DLD1 (cell line): ENCODE measurements around the gene WDR27.

Experiments
- in situ Hi-C: cut with HindIII; loops from 2 replicates; pipeline ENCODE4 v1.10.0; 2017; ENCODE audit warnings: low sequenced_read_pairs

Gene WDR27

GRCh38 chr6:169701954-169702839 is at the start of gene WDR27, which contains the start of gene C6orf120:
WDR27 (minus strand) TSS chr6:169702029; CDS start chr6:169689005, 13,024 bp downstream.
C6orf120 (plus strand) TSS chr6:169702126; CDS start chr6:169702460, 334 bp downstream.
- in situ Hi-C loops = no loop called here

GRCh38 chr6:169746556-169746955 is 44.7 kb upstream of the WDR27 start:
- in situ Hi-C loops = no loop called here

- in situ Hi-C loops = no loop called here
Measured at GRCh38 chr6:169745405-169745804, 43.6 kb upstream of the WDR27 start.

GRCh38 chr6:169741344-169741743 is 39.5 kb upstream of the WDR27 start:
- in situ Hi-C loops = no loop called here

- in situ Hi-C loops = no loop called here
Measured at GRCh38 chr6:169738976-169739529, 37.2 kb upstream of the WDR27 start.

GRCh38 chr6:169738204-169738975 is 36.6 kb upstream of the WDR27 start:
- in situ Hi-C loops = no loop called here

- in situ Hi-C loops = no loop called here
Measured at GRCh38 chr6:169729961-169730360, 28.1 kb upstream of the WDR27 start.

GRCh38 chr6:169726963-169727362 is 25.1 kb upstream of the WDR27 start:
- in situ Hi-C loops = no loop called here

GRCh38 chr6:169726049-169726400 is 24.2 kb upstream of the WDR27 start:
- in situ Hi-C loops = no loop called here

- in situ Hi-C loops = no loop called here
Measured at GRCh38 chr6:169725125-169726048, 23.6 kb upstream of the WDR27 start.

- in situ Hi-C loops = no loop called here
Measured at GRCh38 chr6:169724494-169725124, 22.8 kb upstream of the WDR27 start, which contains the start of gene PHF10. PHF10 (minus strand) TSS chr6:169724500; CDS start chr6:169723931, 569 bp downstream.

GRCh38 chr6:169723991-169724493 is 22.2 kb upstream of the WDR27 start:
- in situ Hi-C loops = no loop called here

- in situ Hi-C loops = no loop called here
Measured at GRCh38 chr6:169723200-169723909, 21.5 kb upstream of the WDR27 start.

- in situ Hi-C loops = no loop called here
Measured at GRCh38 chr6:169722362-169723199, 20.8 kb upstream of the WDR27 start.

- in situ Hi-C loops = no loop called here
Measured at GRCh38 chr6:169720207-169720855, 18.5 kb upstream of the WDR27 start.

- in situ Hi-C loops = no loop called here
Measured at GRCh38 chr6:169719117-169719516, 17.3 kb upstream of the WDR27 start.

GRCh38 chr6:169714595-169714994 is 12.8 kb upstream of the WDR27 start:
- in situ Hi-C loops = no loop called here

GRCh38 chr6:169714178-169714577 is 12.3 kb upstream of the WDR27 start:
- in situ Hi-C loops = no loop called here
